ENCODE measurements around the gene KLK7. TPM values are rescaled to one million over a fixed set of nuclear protein-coding genes. Genes with fewer than 3 reads are reported as not detected.

The KLK7 gene
- total and polyA plus RNA-seq, 2 donors (not counting 3 experiments of a cell fraction or from before 2014, with no cell fraction given): not detected

DNA sequence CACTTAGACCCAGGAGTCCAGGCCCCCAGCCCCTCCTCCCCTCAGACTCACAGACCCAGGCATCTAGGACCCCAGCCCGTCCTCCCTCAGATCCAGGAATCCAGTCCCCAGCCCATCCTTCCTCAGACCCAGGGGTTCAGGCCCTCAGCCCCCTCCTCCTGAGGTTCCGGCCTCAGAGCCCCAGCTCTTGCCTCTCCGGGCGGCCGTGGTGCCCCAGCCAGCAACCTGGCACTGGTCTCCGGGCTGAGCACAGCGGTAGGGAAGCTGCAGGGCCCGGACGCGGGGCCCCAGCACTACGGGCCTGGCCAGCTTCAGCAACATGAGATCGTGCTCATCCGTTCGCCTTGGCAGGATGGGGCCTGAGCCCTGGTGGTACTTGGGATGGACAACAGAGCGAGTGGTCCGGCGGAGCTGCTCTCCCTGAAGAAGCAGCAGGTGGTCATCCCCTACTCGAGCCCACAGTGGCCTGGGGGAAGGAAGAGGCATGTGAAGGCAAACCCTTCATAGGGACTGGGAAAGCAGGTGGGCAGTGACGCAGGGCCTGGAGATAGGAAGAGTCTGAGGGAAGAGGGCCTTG lies 32.1 kb upstream of the KLK7 start:
- no peak overlapping the region for H3K4me2 ChIP-seq (ENCODE audit: insufficient read depth, low read length)
- no peaks in the 10 kb centered on the region for H3K9me1 ChIP-seq (replicated peaks; ENCODE audit: control insufficient read depth, extremely low read depth, insufficient read depth, low read length)
- H3K4me3 ChIP-seq (replicated peaks in 1 of 3; ENCODE audit: insufficient read depth in 1 of 3, low read depth in 1 of 3, low read length in 3 of 3): no peak overlapping the region
- ChIA-PET POLR2A (no interaction called here), CTCF (interaction anchor here (0.9 to 2.5 kb wide), 2 partner anchors 23 to 86 kb away, joined by 3 to 35 read pairs; no protein-coding TSS in a partner anchor)
- no peaks in the 10 kb centered on the region for H3K4me1 ChIP-seq (ENCODE audit: control insufficient read depth, extremely low read depth, insufficient read depth, low read length)
- TF ChIP-seq POLR2A (IDR thresholded peaks at IDR 0.05; ENCODE audit: low read depth, low read length) (no peak), EZH2 (IDR thresholded peaks at IDR 0.05; ENCODE audit: borderline replicate concordance, low read depth, low read length, severe bottlenecking) (no peak)
- no TSS peak for BruUV-seq (replicated peaks)
- no peaks in the 10 kb centered on the region for H3K36me3 ChIP-seq (ENCODE audit: control insufficient read depth in 2 of 2, extremely low read depth in 1 of 2, insufficient read depth in 2 of 2, low read length in 2 of 2)
- no peaks in the 10 kb centered on the region for H3K79me2 ChIP-seq (ENCODE audit: control insufficient read depth, insufficient read depth, low read length)
- no peak overlapping the region for H3K9ac ChIP-seq (replicated peaks; ENCODE audit: extremely low read depth, insufficient read depth, low read length)
- H3K9me3 ChIP-seq (replicated peaks; ENCODE audit: control insufficient read depth, insufficient read depth, low read length): no peaks in the 10 kb centered on the region
- no peak overlapping the region for H2AFZ ChIP-seq (ENCODE audit: low read depth, low read length)
- H3K27me3 ChIP-seq (ENCODE audit: control insufficient read depth in 2 of 2, insufficient read depth in 2 of 2, low read length in 2 of 2): peaks cover 21 to 25% of the 10 kb centered on the region in 2 experiments
- H3K27ac ChIP-seq (ENCODE audit: insufficient read depth, low read depth, low read length): no peak overlapping the region
- no peak for DNase-seq (ENCODE audit: low read depth, low spot score)
- FAIRE-seq: no peak
- intact Hi-C loops (cut with micrococcal nuclease): loop anchor here (1.0 kb wide), 1 partner anchor 85 kb away; no protein-coding TSS in a partner anchor
- H4K20me1 ChIP-seq (replicated peaks; ENCODE audit: control insufficient read depth, extremely low read depth, insufficient read depth, low read length): no peaks in the 10 kb centered on the region
- dilution Hi-C loops (cut with MboI; ENCODE audit: extremely low pct_ligation_motif_present, low sequenced_read_pairs): no loop called here

- ChIA-PET CTCF (no interaction called here), POLR2A (no interaction called here)
- H3K9me3 ChIP-seq (replicated peaks; ENCODE audit: control insufficient read depth, insufficient read depth, low read length): no peaks in the 10 kb centered on the region
- H3K4me2 ChIP-seq (ENCODE audit: insufficient read depth, low read length): no peak overlapping the region
- no TSS peak for BruUV-seq (replicated peaks)
- no peak overlapping the region for H3K27ac ChIP-seq (ENCODE audit: insufficient read depth, low read depth, low read length)
- H4K20me1 ChIP-seq (replicated peaks; ENCODE audit: control insufficient read depth, extremely low read depth, insufficient read depth, low read length): no peaks in the 10 kb centered on the region
- peaks cover 11 to 21% of the 10 kb centered on the region in 2 experiments for H3K27me3 ChIP-seq (ENCODE audit: control insufficient read depth in 2 of 2, insufficient read depth in 2 of 2, low read length in 2 of 2)
- no peak overlapping the region for H3K4me3 ChIP-seq (replicated peaks in 1 of 3; ENCODE audit: insufficient read depth in 1 of 3, low read depth in 1 of 3, low read length in 3 of 3)
- H2AFZ ChIP-seq (ENCODE audit: low read depth, low read length): no peak overlapping the region
- H3K79me2 ChIP-seq (ENCODE audit: control insufficient read depth, insufficient read depth, low read length): no peaks in the 10 kb centered on the region
- no peaks in the 10 kb centered on the region for H3K4me1 ChIP-seq (ENCODE audit: control insufficient read depth, extremely low read depth, insufficient read depth, low read length)
- FAIRE-seq: no peak
- DNase-seq (ENCODE audit: low read depth, low spot score): no peak
- H3K36me3 ChIP-seq (ENCODE audit: control insufficient read depth in 2 of 2, extremely low read depth in 1 of 2, insufficient read depth in 2 of 2, low read length in 2 of 2): no peaks in the 10 kb centered on the region
- H3K9ac ChIP-seq (replicated peaks; ENCODE audit: extremely low read depth, insufficient read depth, low read length): no peak overlapping the region
- intact Hi-C loops (cut with micrococcal nuclease) (no loop called here), dilution Hi-C loops (cut with MboI; ENCODE audit: extremely low pct_ligation_motif_present, low sequenced_read_pairs) (no loop called here)
- no peaks in the 10 kb centered on the region for H3K9me1 ChIP-seq (replicated peaks; ENCODE audit: control insufficient read depth, extremely low read depth, insufficient read depth, low read length)
- TF ChIP-seq POLR2AphosphoS5 (IDR thresholded peaks at IDR 0.05; ENCODE audit: insufficient read depth, low read depth, low read length) (no peak), GATA2 (IDR thresholded peaks at IDR 0.05; ENCODE audit: insufficient read depth, insufficient read length, low read depth, low read length) (no peak), POLR2A (IDR thresholded peaks at IDR 0.05; ENCODE audit: low read depth, low read length) (no peak), EZH2 (IDR thresholded peaks at IDR 0.05; ENCODE audit: borderline replicate concordance, low read depth, low read length, severe bottlenecking) (no peak), MYC (IDR thresholded peaks at IDR 0.05; ENCODE audit: low read depth, low read length) (no peak), JUN (IDR thresholded peaks at IDR 0.05; ENCODE audit: borderline replicate concordance, insufficient read depth, insufficient read length, low read depth) (no peak), FOS (IDR thresholded peaks at IDR 0.05; ENCODE audit: borderline replicate concordance, insufficient read depth, low read length) (no peak)
- TF ChIP-seq, protein P1, sequence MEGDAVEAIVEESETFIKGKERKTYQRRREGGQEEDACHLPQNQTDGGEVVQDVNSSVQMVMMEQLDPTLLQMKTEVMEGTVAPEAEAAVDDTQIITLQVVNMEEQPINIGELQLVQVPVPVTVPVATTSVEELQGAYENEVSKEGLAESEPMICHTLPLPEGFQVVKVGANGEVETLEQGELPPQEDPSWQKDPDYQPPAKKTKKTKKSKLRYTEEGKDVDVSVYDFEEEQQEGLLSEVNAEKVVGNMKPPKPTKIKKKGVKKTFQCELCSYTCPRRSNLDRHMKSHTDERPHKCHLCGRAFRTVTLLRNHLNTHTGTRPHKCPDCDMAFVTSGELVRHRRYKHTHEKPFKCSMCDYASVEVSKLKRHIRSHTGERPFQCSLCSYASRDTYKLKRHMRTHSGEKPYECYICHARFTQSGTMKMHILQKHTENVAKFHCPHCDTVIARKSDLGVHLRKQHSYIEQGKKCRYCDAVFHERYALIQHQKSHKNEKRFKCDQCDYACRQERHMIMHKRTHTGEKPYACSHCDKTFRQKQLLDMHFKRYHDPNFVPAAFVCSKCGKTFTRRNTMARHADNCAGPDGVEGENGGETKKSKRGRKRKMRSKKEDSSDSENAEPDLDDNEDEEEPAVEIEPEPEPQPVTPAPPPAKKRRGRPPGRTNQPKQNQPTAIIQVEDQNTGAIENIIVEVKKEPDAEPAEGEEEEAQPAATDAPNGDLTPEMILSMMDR (IDR thresholded peaks at IDR 0.05; ENCODE audit: extremely low read depth in 1 of 2, insufficient read depth in 1 of 2, low read depth in 1 of 2, low read length in 2 of 2): no peak
- TF ChIP-seq, protein P2, sequence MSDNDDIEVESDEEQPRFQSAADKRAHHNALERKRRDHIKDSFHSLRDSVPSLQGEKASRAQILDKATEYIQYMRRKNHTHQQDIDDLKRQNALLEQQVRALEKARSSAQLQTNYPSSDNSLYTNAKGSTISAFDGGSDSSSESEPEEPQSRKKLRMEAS (IDR thresholded peaks at IDR 0.05; ENCODE audit: insufficient read depth, insufficient read length): no peak
These were observed 30.5 kb upstream of the KLK7 start for GRCh38 chr19:51014242-51014641.

Measured in endothelial cell of umbilical vein (primary cell).